ENCODE data around the gene GRIA1.
"Not testable (repeated sequence)": the region's sequence is repeated elsewhere in the genome, so short reads cannot be mapped to it uniquely, and the experiment has no call there.

GRIA1 gene

DNA sequence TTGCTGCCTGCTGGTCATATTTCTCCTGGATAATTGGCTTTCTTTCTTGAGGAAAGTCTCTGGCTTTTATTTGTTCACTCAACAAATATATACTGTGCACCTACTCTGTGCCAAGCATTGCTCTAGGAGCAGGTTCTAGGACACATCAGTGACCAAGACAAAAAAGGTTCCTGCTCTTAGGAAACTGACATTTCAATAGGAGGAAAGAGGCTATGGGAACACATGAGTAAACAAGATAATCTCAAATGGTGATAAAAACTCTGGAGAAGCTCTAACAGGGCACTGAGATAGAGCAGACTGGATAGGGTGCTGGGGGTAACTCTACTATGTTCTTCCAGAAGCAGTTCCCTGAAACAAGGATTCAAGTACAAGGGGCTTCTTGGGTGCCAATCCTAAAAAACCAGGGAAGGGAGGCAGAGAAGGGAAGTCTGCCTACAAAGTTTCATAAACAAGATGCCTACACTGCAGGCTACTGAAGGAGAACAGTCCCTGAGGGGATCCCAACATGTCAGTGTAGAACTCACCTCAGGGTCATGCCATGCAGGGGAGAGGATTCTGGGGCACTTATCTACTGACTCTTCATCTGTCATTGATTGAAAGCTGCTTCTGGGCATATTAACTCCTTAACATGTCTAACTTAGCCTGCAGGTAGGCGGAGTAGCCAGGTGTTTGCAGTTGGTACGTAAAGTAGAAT is 181.3 kb downstream of the GRIA1 start:
- no peak for DNase-seq

- no peak for DNase-seq
These were observed 182.0 kb downstream of the GRIA1 start for GRCh38 chr5:153672347-153673090.

DNA sequence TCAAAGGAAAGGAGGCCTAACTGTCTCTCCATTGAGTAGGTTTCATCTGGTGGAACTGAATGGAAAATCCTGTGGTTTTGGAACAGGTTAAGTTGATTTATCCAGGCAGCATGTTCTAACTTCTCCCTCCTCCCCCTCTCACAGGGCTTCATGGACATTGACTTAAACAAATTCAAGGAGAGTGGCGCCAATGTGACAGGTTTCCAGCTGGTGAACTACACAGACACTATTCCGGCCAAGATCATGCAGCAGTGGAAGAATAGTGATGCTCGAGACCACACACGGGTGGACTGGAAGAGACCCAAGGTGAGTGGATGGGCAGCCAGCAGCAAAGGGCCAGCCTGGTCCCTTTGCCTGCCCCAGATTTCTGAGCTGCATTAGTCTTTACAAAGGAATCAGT is 183.9 kb downstream of the GRIA1 start:
- DNase-seq = no peak

GRCh38 chr5:153676406-153676805 is 185.9 kb downstream of the GRIA1 start:
- DNase-seq = no peak

- no peak for DNase-seq
These were observed 186.4 kb downstream of the GRIA1 start for GRCh38 chr5:153676821-153677220.

DNA sequence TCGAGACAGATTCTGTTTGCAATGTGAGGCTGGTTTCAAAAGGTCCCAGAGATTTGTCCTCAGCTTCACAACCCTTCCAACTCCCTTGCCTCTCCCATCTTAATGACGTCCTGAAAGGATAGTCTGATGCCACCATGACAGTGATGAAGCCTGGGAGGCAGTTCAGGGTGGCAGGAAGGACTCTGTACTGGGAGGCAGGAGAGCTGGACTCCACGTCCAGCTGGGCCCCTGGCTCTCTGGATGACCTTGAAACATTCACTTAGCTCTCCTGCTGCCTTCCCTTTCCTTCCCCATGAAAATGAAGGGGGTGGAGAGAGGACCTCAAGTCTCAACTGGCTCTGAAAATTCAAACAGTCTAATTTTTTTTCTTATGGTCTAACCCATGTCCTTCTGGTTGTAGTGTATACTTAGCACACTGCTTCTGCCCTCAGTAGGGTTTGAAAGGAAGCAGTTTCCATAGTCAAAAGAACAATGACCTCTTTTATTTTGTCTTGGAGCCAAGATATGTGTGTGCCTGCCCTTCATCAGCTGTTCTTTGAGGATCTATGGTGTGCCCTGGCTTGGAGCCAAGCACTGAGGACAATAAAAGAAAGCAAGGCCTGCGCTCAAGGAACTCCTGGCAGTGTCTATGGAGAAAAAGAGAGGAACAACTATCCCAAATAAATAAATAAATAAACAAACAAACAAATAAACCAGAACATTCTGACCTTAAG is 188.3 kb downstream of the GRIA1 start:
- DNase-seq = no peak

DNA sequence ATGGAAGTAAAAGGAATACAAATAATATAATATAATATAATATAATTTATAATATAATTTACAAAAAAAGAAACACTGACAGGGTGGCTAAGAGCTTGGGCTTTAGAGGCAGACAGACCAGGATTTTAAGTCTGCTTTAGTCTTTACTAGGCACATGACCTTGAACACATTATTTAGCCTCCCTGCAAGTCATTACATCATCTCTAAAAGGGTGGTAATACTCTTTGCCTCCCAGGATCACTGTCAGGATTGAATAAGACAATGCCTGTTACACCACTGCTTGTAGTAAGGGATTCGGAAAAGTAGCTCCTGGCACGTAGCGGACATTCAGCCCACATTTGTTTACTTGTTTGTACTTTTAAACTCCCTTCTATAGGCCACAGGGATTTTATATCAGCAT is 199.8 kb downstream of the GRIA1 start:
- no peak for DNase-seq

DNA sequence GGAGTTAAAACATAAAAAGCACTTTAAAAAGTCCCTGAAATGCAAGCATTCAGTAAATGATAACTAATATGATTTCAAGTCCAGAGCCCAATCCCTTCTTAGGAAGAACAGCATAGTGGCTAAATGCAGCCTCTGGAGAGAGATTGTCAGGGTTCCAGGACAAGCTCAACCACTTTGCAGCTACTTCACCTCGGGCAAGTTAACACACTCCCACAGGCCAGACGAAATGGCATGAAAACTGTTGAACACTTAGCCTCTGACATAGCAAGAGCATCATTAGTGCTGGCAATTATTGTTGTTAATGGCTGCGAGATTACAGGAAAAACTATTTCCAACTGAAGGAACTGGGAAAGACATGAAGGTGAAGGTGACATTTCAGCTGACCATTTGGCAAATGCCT is 205.8 kb downstream of the GRIA1 start:
- DNase-seq = no peak

GRCh38 chr5:153699035-153699434 is 208.6 kb downstream of the GRIA1 start:
- no peak for DNase-seq

- DNase-seq = no peak
These were observed 210.5 kb downstream of the GRIA1 start for GRCh38 chr5:153700940-153701339.

DNA sequence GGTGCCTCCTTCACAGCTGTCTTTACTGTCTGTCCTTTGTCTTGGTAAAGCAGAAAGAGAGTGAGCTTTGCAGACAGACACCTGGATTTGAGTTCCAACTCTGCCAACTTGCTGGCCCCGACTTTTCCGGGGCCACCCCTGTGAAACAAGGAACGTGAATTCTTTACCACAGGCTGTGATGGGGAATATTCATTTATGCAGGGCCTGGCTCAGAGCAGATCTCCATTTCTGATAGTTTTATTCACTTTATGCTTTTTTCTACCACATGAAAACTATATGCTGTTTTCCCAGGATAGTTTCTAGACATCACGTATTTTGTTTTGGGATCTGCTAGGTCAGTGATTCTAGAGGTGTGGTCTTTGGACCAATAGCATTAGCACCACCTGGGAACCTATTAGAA is 211.8 kb downstream of the GRIA1 start:
- no peak for DNase-seq

DNA sequence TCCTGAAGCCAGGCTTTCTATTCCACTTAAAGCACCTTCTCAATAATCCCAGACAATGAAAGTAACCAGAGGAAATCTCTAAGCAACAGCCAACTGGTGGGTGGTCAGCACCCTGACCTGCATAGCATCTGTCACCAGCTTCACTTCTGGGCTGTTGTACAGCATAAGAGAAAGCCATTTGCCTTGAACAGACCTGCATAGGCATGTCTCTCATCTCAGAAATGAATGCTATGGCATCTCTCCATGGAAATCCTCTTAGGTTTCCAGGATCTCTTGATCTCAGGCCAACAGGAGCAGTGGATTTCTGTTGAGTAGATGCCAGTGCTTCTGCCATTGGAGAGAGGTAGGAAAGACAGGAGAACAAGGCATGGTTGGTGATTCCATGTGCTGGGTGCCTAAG is 213.6 kb downstream of the GRIA1 start:
- DNase-seq = no peak

DNA sequence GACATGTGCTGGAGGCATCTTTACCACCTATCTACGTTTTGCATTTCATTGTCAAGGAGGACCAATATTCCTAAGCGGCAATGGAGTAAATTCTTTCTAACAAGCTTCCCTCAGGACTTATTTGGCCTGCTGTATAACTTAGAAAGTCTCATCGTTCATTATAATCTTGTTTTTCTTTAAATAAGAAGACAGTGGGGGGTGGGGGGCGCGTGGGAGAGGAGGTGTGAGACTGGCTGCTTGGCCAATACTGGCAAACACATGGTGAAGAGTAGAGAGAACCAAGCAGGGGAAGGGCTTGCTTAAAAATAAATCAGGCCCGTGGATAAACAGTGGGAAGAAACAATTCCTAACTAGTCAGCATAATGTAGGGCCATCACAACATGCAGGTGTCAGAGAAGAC is 217.2 kb downstream of the GRIA1 start:
- DNase-seq = no peak

DNA sequence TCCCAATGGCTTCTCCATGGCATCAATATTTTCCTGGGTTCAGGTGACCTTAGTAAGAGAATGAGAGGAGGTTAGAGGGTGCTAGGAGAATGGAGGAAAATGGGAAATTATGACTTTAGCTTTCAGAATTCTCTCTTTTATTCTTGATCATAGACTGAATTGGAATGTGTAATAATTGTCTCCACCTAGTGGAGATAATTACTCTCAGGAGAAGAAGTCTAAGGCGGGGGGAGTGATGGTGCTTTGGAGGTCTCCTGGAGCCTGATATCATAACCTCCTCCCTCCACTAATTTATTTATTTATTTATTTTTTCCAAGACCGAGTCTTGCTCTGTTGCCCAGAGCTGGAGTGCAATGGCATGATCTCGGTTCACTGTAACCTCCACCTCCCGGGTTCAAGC is 221.3 kb downstream of the GRIA1 start:
- no peak for DNase-seq

- DNase-seq = no peak
These were observed 222.5 kb downstream of the GRIA1 start for GRCh38 chr5:153712946-153713345.

DNA sequence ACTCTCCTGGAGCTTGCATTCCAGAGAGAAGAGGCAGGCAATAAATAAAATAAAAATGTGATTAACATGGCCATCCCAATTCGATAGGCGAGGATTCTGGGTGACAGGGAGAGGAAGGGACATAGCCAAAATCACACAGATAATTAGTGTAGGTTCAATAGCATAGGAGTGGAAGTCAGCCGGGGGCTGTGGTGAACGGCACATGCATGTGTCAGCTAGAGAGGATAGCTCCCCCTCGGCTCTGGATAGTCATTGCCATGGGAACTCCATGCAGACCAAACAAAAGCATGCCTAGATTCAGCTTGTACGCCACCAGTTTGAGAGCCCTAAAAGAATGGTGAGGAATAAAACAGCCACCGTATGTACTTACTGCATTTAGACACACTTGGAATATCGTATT is 223.5 kb downstream of the GRIA1 start:
- DNase-seq = no peak

GRCh38 chr5:153714798-153715197 is 224.3 kb downstream of the GRIA1 start:
- no peak for DNase-seq

DNA sequence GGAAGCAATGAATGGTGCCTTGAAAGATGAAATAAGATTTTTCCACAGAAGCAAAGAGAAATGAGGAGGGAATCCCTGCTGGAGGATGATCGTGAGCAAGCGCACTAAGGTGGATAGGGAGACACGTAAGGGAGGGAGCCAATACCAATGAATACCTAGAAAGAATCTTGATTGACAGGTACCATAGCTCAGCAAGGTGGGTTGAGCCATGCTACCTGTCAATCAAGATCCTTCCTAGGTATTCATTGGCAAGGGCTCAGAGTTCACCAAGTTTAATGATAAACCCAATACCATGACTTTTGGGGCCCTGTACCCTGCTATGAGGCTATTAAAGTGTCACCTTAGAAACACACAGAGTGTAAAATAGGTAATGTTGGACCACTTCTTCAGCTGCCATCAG is 226.8 kb downstream of the GRIA1 start:
- no peak for DNase-seq

- DNase-seq = no peak
These were observed 228.2 kb downstream of the GRIA1 start for GRCh38 chr5:153718713-153719112.

GRCh38 chr5:153719324-153719723 is 228.9 kb downstream of the GRIA1 start:
- DNase-seq = no peak

GRCh38 chr5:153723022-153723610 is 232.6 kb downstream of the GRIA1 start:
- DNase-seq = not testable (repeated sequence)

- no peak for DNase-seq
These were observed 251.6 kb downstream of the GRIA1 start for GRCh38 chr5:153742060-153742459.

GRCh38 chr5:153744751-153745150 is 254.3 kb downstream of the GRIA1 start:
- DNase-seq = no peak
